Measurements from ENCODE around the gene HEATR3. TPM values are rescaled to one million over a fixed set of nuclear protein-coding genes. Genes with fewer than 3 reads are reported as not detected.
A peak's percentile ranks its signal among the peaks of the same experiment; 100 is the strongest.

HEATR3 gene
- total and polyA plus RNA-seq, 2 of the 8 experiments (the other 6 are each of a cell fraction or from before 2014, with no cell fraction given): 13.0 to 29.2 TPM

GRCh38 chr16:50024684-50025536 is 40.9 kb upstream of the HEATR3 start, which contains the start of gene CNEP1R1 (continued):
- TF ChIP-seq RXRA (IDR thresholded peaks at IDR 0.05; ENCODE audit: insufficient read depth, low read depth, low read length) (no peak), GABPA (IDR thresholded peaks at IDR 0.05; ENCODE audit: borderline replicate concordance, insufficient read depth, low read length) (no peak), RAD21 (IDR thresholded peaks at IDR 0.05 in 1 of 2, conservative IDR thresholded peaks at IDR 0.05 in 1 of 2; ENCODE audit: low read depth in 2 of 2, low read length in 2 of 2) (peak; percentile 85 to 88), TAF7 (optimal IDR thresholded peaks at IDR 0.05; ENCODE audit: borderline replicate concordance, low read depth, low read length) (peak; percentile 30), SP1 (IDR thresholded peaks at IDR 0.05; ENCODE audit: low read depth, low read length) (peak; percentile 99), RBBP5 (IDR thresholded peaks at IDR 0.05; ENCODE audit: borderline replicate concordance, low read depth, low read length) (peak; percentile 42; the same call in 1 of the 2 replicates), USF2 (IDR thresholded peaks at IDR 0.05; ENCODE audit: low read length) (no peak), TEAD4 (IDR thresholded peaks at IDR 0.05; ENCODE audit: low read depth, low read length) (no peak), MAFK (IDR thresholded peaks at IDR 0.05; ENCODE audit: low read depth, low read length) (no peak), E2F6 (IDR thresholded peaks at IDR 0.05) (peak; percentile 39; the same call in 1 of the 2 replicates), CTBP2 (IDR thresholded peaks at IDR 0.05; ENCODE audit: borderline replicate concordance, insufficient read depth, insufficient read length, low read length) (no peak), CEBPB (IDR thresholded peaks at IDR 0.05; ENCODE audit: low read depth, low read length) (no peak), ASH2L (IDR thresholded peaks at IDR 0.05; ENCODE audit: low read length) (peak; percentile 73), GTF2F1 (IDR thresholded peaks at IDR 0.05; ENCODE audit: borderline replicate concordance, low read depth, low read length) (no peak), SIN3A (conservative IDR thresholded peaks at IDR 0.05 in 1 of 2, IDR thresholded peaks at IDR 0.05 in 1 of 2; ENCODE audit: low read depth in 1 of 2, low read length in 2 of 2) (peak in 1 of 2 experiments; percentile 71; a peak in 1 of 4 replicates), HDAC6 (IDR thresholded peaks at IDR 0.05; ENCODE audit: low read depth, low read length) (no peak), EP300 (IDR thresholded peaks at IDR 0.05; ENCODE audit: borderline replicate concordance in 1 of 2, low read depth in 2 of 2, low read length in 2 of 2) (peak in 1 of 2 experiments; percentile 50; a peak in 1 of 3 replicates), RFX5 (IDR thresholded peaks at IDR 0.05; ENCODE audit: borderline replicate concordance, low read depth, low read length) (no peak), ZNF274 (IDR thresholded peaks at IDR 0.05; ENCODE audit: borderline replicate concordance, extremely low read depth, low read length) (no peak), ATF3 (IDR thresholded peaks at IDR 0.05; ENCODE audit: insufficient read depth, low read depth, low read length) (no peak)
